ENCODE data around the gene MKKS.

The MKKS gene

DNA sequence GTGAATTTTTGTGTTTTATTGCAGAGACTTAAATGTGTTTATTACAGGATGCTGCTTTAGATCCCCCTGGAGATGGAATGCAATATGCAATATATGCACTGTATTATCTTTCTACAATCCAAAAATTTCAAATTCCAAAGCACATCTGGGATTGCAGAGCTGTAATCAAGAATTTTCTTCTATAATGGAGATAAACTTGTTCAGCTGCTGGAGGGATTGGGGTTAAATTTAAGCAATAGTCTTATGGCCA lies 66.4 kb downstream of the MKKS start:
- DNase-seq: no peak

- DNase-seq: no peak
These were observed 66.9 kb downstream of the MKKS start for GRCh38 chr20:10366898-10367692.

DNA sequence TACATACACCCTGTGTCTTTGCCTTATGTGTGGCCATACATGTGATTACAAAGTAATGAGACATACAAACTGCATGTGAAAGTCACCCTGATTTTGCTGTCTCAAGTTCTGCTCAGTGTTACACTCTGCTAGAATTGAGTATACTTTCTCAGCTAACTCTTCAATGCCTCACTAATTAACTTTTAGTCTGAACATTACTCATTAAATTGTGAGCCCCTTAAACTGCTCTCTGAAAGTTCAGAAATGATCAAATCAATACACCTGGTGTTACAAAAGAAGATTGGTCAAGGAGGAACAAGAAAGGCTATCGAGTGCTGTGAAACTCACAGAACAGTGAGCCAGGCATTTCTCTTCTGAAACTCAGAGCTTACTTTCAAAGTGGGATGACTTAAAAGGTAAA lies 71.3 kb downstream of the MKKS start:
- no peak for DNase-seq

DNA sequence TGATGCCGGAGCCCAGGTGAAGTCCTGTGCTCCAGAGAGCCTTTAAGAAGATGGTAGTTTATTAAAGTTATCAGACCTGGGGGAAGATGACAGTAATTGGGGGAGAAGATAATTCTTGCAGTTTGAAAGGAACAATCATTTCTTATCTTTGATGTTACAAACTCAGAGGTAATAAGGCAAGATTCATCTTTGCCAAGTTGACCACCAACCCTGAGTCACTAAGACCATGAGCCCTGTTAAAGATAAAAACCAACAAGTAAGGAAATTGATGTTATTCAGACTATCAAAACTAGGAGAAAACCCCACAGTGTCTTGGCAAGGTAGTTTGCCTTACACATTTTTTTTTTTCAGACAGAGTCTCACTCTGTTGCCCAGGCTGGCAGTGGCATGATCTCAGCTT lies 73.1 kb downstream of the MKKS start:
- DNase-seq: no peak

DNA sequence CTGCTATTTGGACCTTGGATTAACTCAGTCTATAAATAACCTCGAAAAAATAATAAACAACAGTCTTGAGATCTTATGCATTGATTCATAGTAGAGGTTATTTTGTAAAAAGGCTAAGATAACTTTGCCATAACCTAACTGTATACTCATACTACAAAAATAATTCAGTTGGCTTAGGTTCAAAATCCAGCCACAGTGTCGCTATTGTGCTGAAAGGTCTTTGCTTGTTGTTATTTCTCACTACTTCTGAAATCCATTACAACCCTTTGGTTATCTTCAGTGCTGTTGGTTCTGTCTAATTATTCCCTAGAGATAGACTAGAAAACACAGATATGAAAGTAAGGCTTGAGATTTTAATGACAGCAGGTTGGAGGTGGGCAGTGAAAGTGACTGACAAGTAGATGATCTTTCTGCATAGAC lies 74.4 kb downstream of the MKKS start:
- DNase-seq: no peak

- DNase-seq: no peak
These were observed 76.0 kb downstream of the MKKS start for GRCh38 chr20:10357974-10358373.

DNA sequence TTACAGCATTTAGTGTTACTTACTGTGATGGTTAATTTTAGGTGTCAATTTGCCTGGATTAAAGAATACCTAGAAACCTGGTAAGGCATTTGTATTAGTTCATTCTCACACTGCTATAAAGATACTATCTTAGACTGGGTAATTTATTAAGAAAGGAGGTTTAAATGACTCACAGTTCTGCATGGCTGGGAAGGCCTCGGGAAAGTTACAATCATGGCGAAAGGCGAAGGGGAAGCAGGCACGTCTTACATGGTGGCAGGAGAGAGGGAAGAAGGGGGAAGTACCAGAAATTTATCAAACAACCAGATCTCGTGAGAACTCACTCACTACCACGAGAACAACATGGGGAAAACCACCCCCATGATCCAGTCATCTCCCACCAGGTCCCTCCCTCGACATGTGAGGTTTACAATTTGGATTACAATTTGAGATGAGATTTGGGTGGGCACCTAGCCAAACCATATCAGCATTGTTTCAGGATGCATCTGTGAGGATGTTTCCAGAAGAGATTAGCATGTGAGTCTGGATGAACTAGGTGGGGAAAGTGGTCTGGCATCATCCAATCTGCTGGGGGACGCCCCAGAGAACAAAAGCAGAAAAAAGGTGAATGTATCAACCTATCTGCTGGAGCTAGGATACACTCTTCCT lies 76.8 kb downstream of the MKKS start:
- no peak for DNase-seq

GRCh38 chr20:10356628-10357027 lies 77.4 kb downstream of the MKKS start:
- no peak for DNase-seq

- DNase-seq: no peak
These were observed 80.8 kb downstream of the MKKS start for GRCh38 chr20:10352934-10353824.

Measured in activated effector memory CD4-positive, alpha-beta T cell treated with anti-CD3 and anti-CD28 coated beads, Interleukin-2, amount 50 U/mL, for 16 hours (primary cell).